Measurements from ENCODE around the gene LAMP1. TPM values are rescaled to one million over a fixed set of nuclear protein-coding genes. Genes with fewer than 3 reads are reported as not detected.

Gene LAMP1
- total RNA-seq, 6 experiments from 2014 or later: 154 to 233 (median 197) TPM

- H3K9me3 ChIP-seq: no peaks in the 10 kb centered on the region
- TF ChIP-seq, protein P1, sequence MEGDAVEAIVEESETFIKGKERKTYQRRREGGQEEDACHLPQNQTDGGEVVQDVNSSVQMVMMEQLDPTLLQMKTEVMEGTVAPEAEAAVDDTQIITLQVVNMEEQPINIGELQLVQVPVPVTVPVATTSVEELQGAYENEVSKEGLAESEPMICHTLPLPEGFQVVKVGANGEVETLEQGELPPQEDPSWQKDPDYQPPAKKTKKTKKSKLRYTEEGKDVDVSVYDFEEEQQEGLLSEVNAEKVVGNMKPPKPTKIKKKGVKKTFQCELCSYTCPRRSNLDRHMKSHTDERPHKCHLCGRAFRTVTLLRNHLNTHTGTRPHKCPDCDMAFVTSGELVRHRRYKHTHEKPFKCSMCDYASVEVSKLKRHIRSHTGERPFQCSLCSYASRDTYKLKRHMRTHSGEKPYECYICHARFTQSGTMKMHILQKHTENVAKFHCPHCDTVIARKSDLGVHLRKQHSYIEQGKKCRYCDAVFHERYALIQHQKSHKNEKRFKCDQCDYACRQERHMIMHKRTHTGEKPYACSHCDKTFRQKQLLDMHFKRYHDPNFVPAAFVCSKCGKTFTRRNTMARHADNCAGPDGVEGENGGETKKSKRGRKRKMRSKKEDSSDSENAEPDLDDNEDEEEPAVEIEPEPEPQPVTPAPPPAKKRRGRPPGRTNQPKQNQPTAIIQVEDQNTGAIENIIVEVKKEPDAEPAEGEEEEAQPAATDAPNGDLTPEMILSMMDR (IDR thresholded peaks at IDR 0.05): no peak
- no peak for TF ChIP-seq POLR2A (IDR thresholded peaks at IDR 0.05)
- H3K27me3 ChIP-seq: no peaks in the 10 kb centered on the region
- H3K27ac ChIP-seq: peak overlapping the region in 2 of 3 donors; percentile 82 to 86
- H3K4me3 ChIP-seq: peak overlapping the region; percentile 87 to 97 (median 97)
- no peaks in the 10 kb centered on the region for H3K36me3 ChIP-seq
- WGBS (ENCODE audit: insufficient coverage, low coverage, low lambda C conversion rate, missing lambda C conversion rate): 28% methylated on average over 19 of the region's 19 CpGs
- no peak for DNase-seq
- no peak for ATAC-seq
- intact Hi-C loops (cut with DNase I): no loop called here
- H3K4me1 ChIP-seq: peaks cover 0 to 35% (median 13%) of the 10 kb centered on the region in 4 donors
Observed at GRCh38 chr13:113298043-113298945, 1.3 kb downstream of the LAMP1 start.

GRCh38 chr13:113299951-113300350, 2.9 kb downstream of the LAMP1 start:
- Histone ChIP-seq H3K36me3 (no peaks in the 10 kb centered on the region), H3K27me3 (no peaks in the 10 kb centered on the region), H3K4me3 (peak overlapping the region in 1 of 3 donors; percentile 15), H3K9me3 (no peaks in the 10 kb centered on the region), H3K27ac (peak overlapping the region; percentile 25 to 77 (median 53)), H3K4me1 (peaks cover 0 to 35% (median 13%) of the 10 kb centered on the region in 4 donors)
- intact Hi-C loops (cut with DNase I): no loop called here
- ATAC-seq: peak; percentile 74 to 76 (median 74)
- peak in 2 of 3 donors; percentile 56 to 63 for DNase-seq
- TF ChIP-seq, protein P1 (IDR thresholded peaks at IDR 0.05): no peak
- no peak for TF ChIP-seq POLR2A (IDR thresholded peaks at IDR 0.05)
- 17% methylated on average over 7 of the region's 7 CpGs for WGBS (ENCODE audit: insufficient coverage, low coverage, low lambda C conversion rate, missing lambda C conversion rate)

DNA sequence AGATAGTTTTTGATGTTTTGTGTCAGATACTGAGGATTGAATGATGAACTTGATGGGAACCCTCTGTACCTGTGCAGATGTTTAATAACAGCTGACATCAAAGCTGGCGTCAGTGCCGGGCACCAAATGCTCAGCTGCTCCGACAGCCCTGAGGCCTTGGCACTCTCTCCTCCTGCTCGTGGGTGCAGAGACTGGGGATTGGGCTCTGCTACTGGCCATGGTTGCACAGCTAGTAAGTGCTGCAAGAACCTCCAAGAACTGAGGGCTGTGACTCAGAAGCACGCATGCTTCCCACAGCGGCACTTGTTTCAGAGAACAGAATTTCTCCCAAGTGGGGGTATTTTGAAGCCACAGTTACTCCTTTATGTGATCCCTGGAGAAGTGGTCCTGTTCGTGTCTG, 5.9 kb downstream of the LAMP1 start:
- WGBS (ENCODE audit: insufficient coverage, low coverage, low lambda C conversion rate, missing lambda C conversion rate): 76% methylated on average over 3 of the region's 7 CpGs
- DNase-seq: no peak
- no peak overlapping the region for H3K27ac ChIP-seq
- H3K4me1 ChIP-seq: peaks cover 0 to 27% (median 10%) of the 10 kb centered on the region in 4 donors
- intact Hi-C loops (cut with DNase I): no loop called here
- TF ChIP-seq, protein P1 (IDR thresholded peaks at IDR 0.05): no peak
- no peak for TF ChIP-seq POLR2A (IDR thresholded peaks at IDR 0.05)
- H3K27me3 ChIP-seq: no peaks in the 10 kb centered on the region
- H3K9me3 ChIP-seq: no peaks in the 10 kb centered on the region
- H3K4me3 ChIP-seq: no peak overlapping the region
- peaks cover 0 to 5% (median 0%) of the 10 kb centered on the region in 4 donors for H3K36me3 ChIP-seq
- ATAC-seq: no peak

- intact Hi-C loops (cut with DNase I): no loop called here
- no peaks in the 10 kb centered on the region for H3K9me3 ChIP-seq
- peaks cover 0 to 5% (median 0%) of the 10 kb centered on the region in 4 donors for H3K36me3 ChIP-seq
- TF ChIP-seq, protein P1 (IDR thresholded peaks at IDR 0.05): no peak
- no peak for TF ChIP-seq POLR2A (IDR thresholded peaks at IDR 0.05)
- no peaks in the 10 kb centered on the region for H3K27me3 ChIP-seq
- no peak overlapping the region for H3K27ac ChIP-seq
- ATAC-seq: no peak
- WGBS (ENCODE audit: insufficient coverage, low coverage, low lambda C conversion rate, missing lambda C conversion rate): 87% methylated on average over 4 of the region's 7 CpGs
- H3K4me3 ChIP-seq: no peak overlapping the region
- DNase-seq: no peak
- H3K4me1 ChIP-seq: peaks cover 0 to 17% (median 5%) of the 10 kb centered on the region in 4 donors
Observed at GRCh38 chr13:113304121-113304520, 7.1 kb downstream of the LAMP1 start.

Measured in right lobe of liver (tissue), 6 donors.